GM18861 (cell line): ENCODE measurements around the gene CIROP.

ENCODE experiments used
- ATAC-seq: cut with Tn5 transposase; IDR thresholded peaks from one replicate; pipeline ENCODE4 v1.9.1; 2021; ENCODE audit not compliant: unreplicated experiment

The CIROP gene

GRCh38 chr14:23067847-23068788 lies 36.7 kb downstream of the CIROP start:
- ATAC-seq: no peak

GRCh38 chr14:23066855-23067744 lies 37.7 kb downstream of the CIROP start:
- ATAC-seq: no peak

DNA sequence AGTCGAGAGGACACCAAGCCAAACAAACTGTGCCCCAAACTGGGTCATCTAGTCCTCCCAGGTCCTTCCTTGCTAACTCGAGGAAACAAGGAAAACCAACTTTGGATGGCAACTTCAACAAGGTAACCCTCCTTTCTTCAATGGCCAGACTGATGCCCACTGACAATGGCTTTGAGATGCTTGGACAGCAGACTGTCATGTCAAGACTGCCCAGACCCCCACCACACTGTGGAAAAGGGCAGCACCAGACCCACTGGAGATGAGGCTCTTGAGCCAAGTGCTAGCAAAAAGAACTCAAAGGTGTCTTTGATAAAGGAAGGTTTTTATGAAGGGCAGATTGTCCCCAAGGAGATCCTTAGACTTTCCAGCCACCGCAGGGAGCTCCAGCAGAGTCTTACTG lies 38.4 kb downstream of the CIROP start:
- ATAC-seq: no peak

- ATAC-seq: no peak
Observed at GRCh38 chr14:23063601-23064000, 41.2 kb downstream of the CIROP start.

DNA sequence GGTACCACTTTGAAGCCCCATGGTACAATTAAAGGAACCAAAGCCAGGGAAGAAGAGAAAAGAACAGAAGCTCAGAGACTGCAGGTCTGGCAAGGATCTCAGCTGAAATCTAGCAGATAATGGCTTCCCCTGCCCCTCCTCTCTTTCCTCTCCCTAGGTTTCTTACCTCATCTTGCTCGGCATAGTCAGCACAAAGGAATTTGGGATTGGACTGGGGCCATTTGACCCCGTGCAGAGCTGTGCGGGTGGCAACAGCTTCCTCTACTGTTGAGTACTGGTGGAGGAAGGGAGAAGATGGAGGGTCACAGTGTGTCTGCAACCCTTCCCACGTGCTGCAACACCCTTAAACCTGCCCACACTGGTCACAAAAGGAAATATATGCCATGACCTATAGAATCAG lies 42.8 kb downstream of the CIROP start:
- ATAC-seq: no peak

GRCh38 chr14:23060536-23061260 lies 44.1 kb downstream of the CIROP start:
- no peak for ATAC-seq

GRCh38 chr14:23058654-23059504 lies 45.9 kb downstream of the CIROP start:
- no peak for ATAC-seq

GRCh38 chr14:23057757-23058653 lies 46.8 kb downstream of the CIROP start:
- ATAC-seq: peak; percentile 46

DNA sequence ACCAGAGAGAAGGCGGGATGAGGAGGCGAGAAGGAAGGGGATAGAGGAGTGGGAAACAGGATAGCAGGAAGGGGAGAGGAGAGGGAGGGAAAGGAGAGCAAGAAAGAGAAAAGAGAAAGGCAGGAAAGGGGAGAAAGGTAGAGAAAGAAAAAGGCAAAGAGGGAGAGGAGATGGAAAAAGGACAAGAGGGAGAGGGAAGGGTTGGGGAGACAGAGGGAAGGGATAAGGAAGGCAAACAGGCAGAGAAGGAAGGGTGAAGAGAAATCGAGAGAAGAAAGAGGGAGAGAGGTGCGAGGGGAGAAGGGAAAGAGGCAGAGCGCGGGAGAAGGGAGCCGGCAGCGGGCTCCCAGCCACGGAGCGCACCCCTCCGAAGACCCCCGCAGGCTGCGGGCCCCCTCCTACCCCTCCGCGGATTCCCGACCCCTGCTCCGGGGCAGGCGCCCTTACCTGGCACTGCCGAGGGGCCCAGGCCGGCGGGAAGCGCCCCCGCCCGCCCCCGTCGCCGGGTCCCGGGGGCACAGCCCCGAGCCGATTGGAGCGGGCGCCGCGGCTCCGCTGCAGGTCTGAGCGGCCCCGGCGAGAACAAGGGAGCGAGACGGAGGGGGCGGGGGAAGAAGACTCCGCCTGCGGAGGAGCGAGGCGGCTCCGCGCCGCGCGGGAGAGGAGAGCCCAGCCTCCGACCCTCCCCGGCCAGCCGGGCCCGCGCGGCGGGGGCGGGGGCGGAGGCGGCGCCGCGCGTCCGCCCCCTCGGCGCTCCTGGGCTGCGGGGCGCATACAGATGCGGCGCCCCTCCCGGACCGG lies 47.6 kb downstream of the CIROP start, which contains the start of gene CDH24:
CDH24 (minus strand) TSS at position 565 of the 801 bp plus-strand sequence. CDS start 1,787 bp downstream, outside the sequence.
- peak; percentile 36 for ATAC-seq

GRCh38 chr14:23056145-23056955 lies 48.4 kb downstream of the CIROP start:
- ATAC-seq: peak; percentile 58

- ATAC-seq: no peak
Observed at GRCh38 chr14:23055621-23056144, 49.1 kb downstream of the CIROP start.

DNA sequence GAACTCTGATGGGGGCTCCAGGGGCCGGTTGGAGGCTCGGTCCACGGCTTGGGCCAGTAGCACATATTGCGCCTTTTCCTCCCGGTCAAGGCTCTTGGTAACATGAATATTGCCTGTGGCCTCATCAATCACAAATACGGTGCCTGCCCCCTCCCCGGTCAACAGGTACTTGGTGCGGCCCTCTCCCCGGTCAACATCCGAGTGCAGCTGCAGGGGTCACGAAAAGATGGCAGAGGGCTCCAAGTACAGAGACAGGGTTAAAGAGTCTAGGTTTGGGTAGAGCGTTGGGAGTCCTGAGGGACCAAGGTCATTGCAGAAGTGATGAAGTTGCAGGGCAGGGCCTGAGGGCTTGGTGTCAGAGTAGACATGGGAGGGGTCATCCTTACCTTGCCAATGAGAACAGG lies 49.6 kb downstream of the CIROP start:
- ATAC-seq: no peak

- ATAC-seq: no peak
Observed at GRCh38 chr14:23054000-23054811, 50.6 kb downstream of the CIROP start.

- no peak for ATAC-seq
Observed at GRCh38 chr14:23053426-23053825, 51.4 kb downstream of the CIROP start.

DNA sequence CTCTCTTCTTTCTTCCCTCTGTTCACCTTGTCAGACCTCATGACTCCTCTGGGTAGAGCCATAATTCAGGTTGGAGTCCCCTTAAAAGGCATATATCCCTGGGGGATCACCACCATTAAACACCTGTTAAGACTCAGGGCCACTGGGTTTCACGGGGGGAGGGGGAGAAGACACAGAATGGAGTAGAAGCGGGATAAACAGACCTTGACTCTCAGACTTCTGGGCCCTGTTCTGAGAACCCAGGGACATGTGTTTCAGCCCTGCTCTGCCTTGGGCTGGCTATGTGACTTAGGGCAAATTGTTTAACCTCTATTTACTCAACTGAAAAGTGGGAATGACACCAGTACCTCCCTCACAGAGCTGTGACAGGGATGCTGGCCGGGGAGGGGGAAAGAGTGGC lies 52.1 kb downstream of the CIROP start:
- no peak for ATAC-seq

DNA sequence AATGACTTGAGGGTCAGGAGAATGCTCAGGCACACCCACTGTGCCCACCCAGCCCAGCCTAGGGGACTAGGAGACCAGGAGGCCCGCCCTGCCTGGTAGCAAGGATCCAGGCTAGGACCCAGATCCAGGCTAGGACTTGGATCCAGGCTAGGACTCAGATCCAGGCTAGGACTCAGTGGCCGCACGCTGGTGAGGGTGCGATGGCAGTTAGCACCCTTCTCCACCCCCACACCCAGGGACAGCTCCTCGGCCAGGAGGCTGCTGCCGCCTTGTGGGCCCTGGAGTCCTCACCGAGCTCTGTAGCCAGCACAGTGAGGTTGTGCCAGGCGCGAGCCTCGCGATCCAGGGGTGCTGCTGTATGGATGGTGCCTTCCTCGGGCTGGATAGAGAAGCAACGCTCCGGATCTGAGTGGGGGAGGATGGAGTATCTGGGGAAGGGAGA lies 52.6 kb downstream of the CIROP start:
- no peak for ATAC-seq
